SU-DHL-6 (cell line): ENCODE results near the gene GALNT9.

Experiments used
- EZH2phosphoT487 ChIP-seq: fragments of 200-600 bp; sonication (generic), shearing (Covaris generic); conservative IDR thresholded peaks from 2 replicates; pipeline ENCODE4 v1.6.1; 2018; ENCODE audit warnings: mild to moderate bottlenecking, antibody characterized with exemption, low read length, moderate library complexity, mixed read lengths
- TF ChIP-seq, protein P1 (sequence below): fragments of 200-600 bp; sonication (generic); IDR thresholded peaks from one replicate; pipeline ENCODE4 v1.5.1; 2017; ENCODE audit warnings: antibody characterized with exemption, mild to moderate bottlenecking, low read length, moderate library complexity; ENCODE audit not compliant: insufficient read depth, poor library complexity, severe bottlenecking

GRCh38 chr12:132263451-132264049 lies 65.8 kb downstream of the GALNT9 start:
- TF ChIP-seq, protein P1, sequence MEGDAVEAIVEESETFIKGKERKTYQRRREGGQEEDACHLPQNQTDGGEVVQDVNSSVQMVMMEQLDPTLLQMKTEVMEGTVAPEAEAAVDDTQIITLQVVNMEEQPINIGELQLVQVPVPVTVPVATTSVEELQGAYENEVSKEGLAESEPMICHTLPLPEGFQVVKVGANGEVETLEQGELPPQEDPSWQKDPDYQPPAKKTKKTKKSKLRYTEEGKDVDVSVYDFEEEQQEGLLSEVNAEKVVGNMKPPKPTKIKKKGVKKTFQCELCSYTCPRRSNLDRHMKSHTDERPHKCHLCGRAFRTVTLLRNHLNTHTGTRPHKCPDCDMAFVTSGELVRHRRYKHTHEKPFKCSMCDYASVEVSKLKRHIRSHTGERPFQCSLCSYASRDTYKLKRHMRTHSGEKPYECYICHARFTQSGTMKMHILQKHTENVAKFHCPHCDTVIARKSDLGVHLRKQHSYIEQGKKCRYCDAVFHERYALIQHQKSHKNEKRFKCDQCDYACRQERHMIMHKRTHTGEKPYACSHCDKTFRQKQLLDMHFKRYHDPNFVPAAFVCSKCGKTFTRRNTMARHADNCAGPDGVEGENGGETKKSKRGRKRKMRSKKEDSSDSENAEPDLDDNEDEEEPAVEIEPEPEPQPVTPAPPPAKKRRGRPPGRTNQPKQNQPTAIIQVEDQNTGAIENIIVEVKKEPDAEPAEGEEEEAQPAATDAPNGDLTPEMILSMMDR: no peak
- TF ChIP-seq EZH2phosphoT487: no peak
